Neutrophil (primary cell): ENCODE data around the gene NAA80.

Source experiments
- H3K27ac ChIP-seq: fragments of 200-600 bp; sonication (generic); 2 replicates; pipeline ENCODE4 v1.5.1; 2016; ENCODE audit warnings: mild to moderate bottlenecking, moderate library complexity
- H3K27me3 ChIP-seq: fragments of 200-600 bp; sonication (generic); 2 replicates; pipeline ENCODE4 v1.6.0; 2016; ENCODE audit warnings: mild to moderate bottlenecking
- H3K36me3 ChIP-seq: fragments of 200-600 bp; sonication (generic); 2 replicates; pipeline ENCODE4 v1.5.1; 2017
- H3K4me1 ChIP-seq, 2 experiments: fragments of 200-600 bp in 1 of 2; sonication (generic) in 1 of 2; 1 replicate in 1 of 2; 2 replicates in 1 of 2; pipeline versions ENCODE4 v1.5.1 to v1.6.1; 2013 to 2016; ENCODE audit warnings: low read depth in 1 of 2, low read length in 1 of 2, mild to moderate bottlenecking in 1 of 2, moderate library complexity in 1 of 2; ENCODE audit not compliant: control insufficient read depth in 1 of 2, insufficient read depth in 1 of 2
- H3K4me3 ChIP-seq, 2 experiments: fragments of 200-600 bp in 1 of 2; sonication (generic) in 1 of 2; 1 replicate in 1 of 2; 2 replicates in 1 of 2; pipeline ENCODE4 v1.5.1; 2013 to 2016; ENCODE audit warnings: low read depth in 1 of 2, low read length in 1 of 2, mild to moderate bottlenecking in 1 of 2, moderate library complexity in 1 of 2
- H3K9me3 ChIP-seq: fragments of 200-600 bp; sonication (generic); 2 replicates; pipeline ENCODE4 v1.5.1; 2016
- TF ChIP-seq, protein P1 (sequence below): fragments of 200-600 bp; sonication (generic); IDR thresholded peaks from 2 replicates; pipeline ENCODE4 v1.5.1; 2016; ENCODE audit warnings: antibody characterized with exemption

The NAA80 gene

DNA sequence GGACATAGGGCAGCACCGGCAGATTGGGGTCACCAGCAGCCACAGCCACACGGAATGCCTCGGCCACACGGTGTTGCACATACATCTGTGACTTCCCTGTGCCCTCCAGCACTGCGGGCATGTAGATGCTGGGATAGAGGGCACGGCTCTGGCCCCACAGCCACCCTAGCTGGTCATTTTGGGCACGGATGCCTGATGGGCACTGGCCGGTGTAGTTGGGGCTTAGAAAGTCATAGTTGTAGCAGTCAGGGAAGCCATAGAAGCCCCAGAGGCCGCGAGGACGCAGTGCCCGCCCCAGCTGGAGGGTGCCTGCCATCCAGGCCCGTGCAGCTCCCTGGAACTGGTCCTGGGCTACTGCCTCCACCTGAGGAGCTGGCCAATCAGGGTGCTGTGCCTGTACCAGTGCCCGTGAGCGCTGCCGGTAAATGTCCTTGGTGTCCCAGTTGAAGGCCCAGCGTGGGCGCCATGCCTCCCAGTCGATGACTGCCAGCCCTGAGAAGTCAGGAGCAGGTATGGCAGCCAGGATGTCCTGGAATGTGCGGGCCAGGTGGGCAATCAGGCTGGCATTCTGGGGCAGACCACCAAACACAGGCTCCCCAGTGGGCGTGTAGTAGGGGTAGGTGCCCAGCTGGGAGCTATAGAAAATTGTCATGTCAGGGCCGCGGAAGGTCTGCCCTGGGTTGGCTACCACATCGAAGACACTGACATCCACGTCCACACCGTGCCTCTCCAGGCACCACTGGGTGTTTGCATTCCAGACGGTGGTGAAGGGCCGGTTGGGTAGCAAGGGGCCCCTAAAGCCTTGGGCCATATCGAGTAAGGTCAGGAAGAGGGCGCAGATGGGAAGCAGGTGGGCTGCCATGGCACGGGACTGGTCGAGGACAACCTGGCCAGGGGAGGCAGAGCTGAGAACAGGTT is 3.1 kb upstream of the NAA80 start:
- H3K4me3 ChIP-seq = no peak overlapping the region
- H3K27ac ChIP-seq = no peak overlapping the region

DNA sequence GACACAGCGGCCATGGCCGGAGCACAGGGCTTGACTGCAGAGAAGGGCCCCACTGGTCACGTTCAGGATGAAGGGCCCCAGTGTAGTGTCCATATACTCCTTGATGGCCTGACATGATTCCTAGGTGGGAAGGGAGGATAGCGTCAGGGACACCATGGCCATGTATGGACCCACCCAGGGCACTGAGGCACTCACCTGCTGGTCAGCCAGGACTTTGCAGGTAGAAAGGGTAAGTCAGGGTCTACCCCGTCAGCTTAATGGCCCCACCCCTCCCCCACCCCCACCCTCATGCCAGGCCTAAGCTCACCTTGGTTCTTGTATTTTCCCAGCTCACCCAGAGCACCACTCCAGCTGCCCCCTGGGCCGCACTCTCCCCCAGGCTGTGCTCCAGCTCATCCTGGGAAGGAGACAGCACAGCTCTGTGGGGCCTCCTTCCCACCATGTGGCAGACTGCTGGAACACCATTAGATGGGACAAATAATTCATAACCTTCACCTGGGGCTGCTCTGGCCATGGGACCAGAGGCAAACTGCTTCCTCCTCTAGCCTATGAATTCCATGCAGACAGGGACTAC is 1.6 kb upstream of the NAA80 start:
- Histone ChIP-seq H3K27me3 (no peaks in the 10 kb centered on the region), H3K36me3 (no peaks in the 10 kb centered on the region), H3K4me3 (peak overlapping the region; percentile 72 to 80), H3K4me1 (peaks cover 37 to 40% of the 10 kb centered on the region in 2 experiments), H3K27ac (peak overlapping the region; percentile 97), H3K9me3 (no peaks in the 10 kb centered on the region)
- TF ChIP-seq, protein P1, sequence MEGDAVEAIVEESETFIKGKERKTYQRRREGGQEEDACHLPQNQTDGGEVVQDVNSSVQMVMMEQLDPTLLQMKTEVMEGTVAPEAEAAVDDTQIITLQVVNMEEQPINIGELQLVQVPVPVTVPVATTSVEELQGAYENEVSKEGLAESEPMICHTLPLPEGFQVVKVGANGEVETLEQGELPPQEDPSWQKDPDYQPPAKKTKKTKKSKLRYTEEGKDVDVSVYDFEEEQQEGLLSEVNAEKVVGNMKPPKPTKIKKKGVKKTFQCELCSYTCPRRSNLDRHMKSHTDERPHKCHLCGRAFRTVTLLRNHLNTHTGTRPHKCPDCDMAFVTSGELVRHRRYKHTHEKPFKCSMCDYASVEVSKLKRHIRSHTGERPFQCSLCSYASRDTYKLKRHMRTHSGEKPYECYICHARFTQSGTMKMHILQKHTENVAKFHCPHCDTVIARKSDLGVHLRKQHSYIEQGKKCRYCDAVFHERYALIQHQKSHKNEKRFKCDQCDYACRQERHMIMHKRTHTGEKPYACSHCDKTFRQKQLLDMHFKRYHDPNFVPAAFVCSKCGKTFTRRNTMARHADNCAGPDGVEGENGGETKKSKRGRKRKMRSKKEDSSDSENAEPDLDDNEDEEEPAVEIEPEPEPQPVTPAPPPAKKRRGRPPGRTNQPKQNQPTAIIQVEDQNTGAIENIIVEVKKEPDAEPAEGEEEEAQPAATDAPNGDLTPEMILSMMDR = no peak

More for the DNA sequence above, 3.1 kb upstream of the NAA80 start:
- Histone ChIP-seq H3K4me1 (peaks cover 34 to 37% of the 10 kb centered on the region in 2 experiments), H3K36me3 (no peaks in the 10 kb centered on the region), H3K9me3 (no peaks in the 10 kb centered on the region), H3K27me3 (no peaks in the 10 kb centered on the region)
- TF ChIP-seq, protein P1 = no peak

DNA sequence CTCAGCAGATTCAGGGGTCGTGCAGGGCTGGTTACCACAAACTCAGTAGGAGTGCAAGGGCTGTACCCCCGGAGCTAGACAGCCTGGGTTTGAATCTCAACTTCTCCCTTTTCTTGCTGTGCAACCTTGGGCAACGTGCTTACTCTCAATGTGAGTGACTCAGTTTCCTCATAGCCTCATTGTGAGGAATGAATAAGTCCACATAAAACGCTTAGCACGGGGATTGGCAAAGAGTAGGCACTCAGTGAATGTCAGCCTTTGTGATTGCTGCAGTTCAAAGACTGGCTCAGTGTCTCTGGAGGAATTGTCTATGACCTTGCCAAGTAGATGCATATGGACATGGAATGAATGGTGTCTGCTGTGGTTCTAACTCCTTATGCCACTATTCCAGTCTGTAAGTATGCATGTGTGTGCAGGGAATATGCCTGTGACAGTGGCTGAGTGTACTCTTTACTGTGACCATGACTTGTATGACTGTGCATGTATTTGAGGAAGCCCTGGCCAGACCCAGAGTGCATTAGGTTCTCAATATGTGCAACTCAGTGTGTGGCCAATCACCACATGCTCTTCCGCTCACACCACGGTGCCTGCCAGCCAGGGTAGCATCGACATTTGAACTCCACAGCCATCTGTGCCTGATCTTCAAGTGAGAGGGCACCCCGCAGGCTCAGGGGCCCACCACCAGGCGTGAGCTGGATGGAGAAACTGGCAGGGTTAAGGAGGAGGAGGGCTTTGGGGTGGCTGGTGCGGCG is 900 bp upstream of the NAA80 start:
- Histone ChIP-seq H3K36me3 (no peaks in the 10 kb centered on the region), H3K4me3 (peak overlapping the region; percentile 72 to 80), H3K9me3 (no peaks in the 10 kb centered on the region), H3K27me3 (no peaks in the 10 kb centered on the region), H3K27ac (peak overlapping the region; percentile 97), H3K4me1 (peaks cover 37 to 40% of the 10 kb centered on the region in 2 experiments)
- TF ChIP-seq, protein P1 = no peak

DNA sequence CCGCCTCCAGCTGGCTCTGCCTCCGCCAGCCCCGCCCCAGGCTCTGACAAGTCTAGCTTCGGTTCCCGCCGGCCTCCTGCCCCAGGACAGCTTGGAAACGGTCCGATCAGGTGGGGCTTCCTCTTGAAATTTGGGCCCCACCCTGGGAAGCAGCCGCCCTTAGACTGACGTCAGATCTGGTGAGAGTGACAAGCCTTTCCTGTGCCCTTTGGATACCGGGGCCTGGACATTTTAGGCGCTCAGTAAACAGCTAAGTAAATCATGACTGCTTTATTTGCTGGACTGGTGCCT is 378 bp upstream of the NAA80 start:
- Histone ChIP-seq H3K9me3 (no peaks in the 10 kb centered on the region), H3K4me1 (peaks cover 37 to 40% of the 10 kb centered on the region in 2 experiments), H3K36me3 (no peaks in the 10 kb centered on the region), H3K4me3 (peak overlapping the region; percentile 72 to 80), H3K27me3 (no peaks in the 10 kb centered on the region), H3K27ac (peak overlapping the region; percentile 97)
- TF ChIP-seq, protein P1 = no peak

DNA sequence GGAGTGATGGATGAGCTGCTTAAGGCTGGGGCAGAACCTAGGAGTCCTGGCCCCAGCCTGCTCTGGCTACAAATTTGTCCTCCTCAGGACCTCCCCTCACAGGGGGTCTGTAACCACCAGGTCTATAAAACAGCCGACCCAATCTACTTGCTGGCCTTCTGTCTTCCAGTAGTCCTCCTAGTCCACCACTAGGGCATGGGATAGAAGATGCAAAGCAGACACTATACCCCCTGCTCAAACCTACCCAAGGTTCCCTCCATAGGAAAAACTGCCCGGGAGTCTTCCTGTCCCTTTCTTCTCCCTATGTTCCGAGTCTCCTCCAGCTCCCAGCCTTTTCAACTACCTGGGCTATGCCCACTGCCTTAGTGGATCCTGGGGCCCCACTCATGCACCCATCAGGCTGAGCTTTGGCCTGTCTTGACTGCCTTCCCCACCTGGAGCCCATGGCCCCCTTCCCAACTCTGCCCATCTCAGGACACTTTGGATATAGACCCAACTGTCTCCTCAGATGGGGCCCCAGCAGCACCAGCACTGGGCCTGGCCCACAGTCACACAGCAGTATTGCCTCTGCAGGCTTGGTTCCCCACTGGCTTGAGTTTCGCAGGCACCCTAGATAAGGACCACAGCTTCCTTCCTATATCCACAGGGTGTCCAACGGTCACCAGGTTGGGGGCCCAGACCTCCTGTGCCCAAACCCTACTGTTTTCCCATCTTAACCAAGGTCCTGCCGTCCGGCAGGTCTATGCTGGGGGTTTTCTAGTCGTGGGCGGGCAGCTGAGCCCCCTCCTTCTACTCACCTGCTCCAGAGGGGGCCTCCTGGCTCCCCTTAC is 1.1 kb downstream of the NAA80 start:
- H3K4me3 ChIP-seq = peak overlapping the region; percentile 72 to 80
- peak overlapping the region; percentile 97 for H3K27ac ChIP-seq
- TF ChIP-seq, protein P1 = no peak
- no peaks in the 10 kb centered on the region for H3K27me3 ChIP-seq
- H3K9me3 ChIP-seq = no peaks in the 10 kb centered on the region
- no peaks in the 10 kb centered on the region for H3K36me3 ChIP-seq
- peaks cover 37 to 40% of the 10 kb centered on the region in 2 experiments for H3K4me1 ChIP-seq
